Neural progenitor cell (in vitro differentiated cells): ENCODE measurements around the gene PLG. TPM values are rescaled to one million over a fixed set of nuclear protein-coding genes. Genes with fewer than 3 reads are reported as not detected.
"Not testable (repeated sequence)": the region's sequence is repeated elsewhere in the genome, so short reads cannot be mapped to it uniquely, and the experiment has no call there.

Source experiments
- DNase-seq: peaks from one replicate; pipeline ENCODE4 v3.0.0-alpha.2; 2016; ENCODE audit warnings: low spot score
- H2AFZ ChIP-seq: fragments of 200-600 bp; sonication (generic); replicated peaks from 2 replicates; pipeline ENCODE4 v1.6.1; 2016; ENCODE audit warnings: antibody characterized with exemption
- H3F3A ChIP-seq: fragments of 200-600 bp; sonication (generic); 2 replicates; pipeline ENCODE4 v1.6.1; 2016; ENCODE audit warnings: antibody characterized with exemption, low read depth
- H3K27ac ChIP-seq: fragments of 200-600 bp; sonication (generic); 2 replicates; pipeline ENCODE4 v1.5.1; 2016; ENCODE audit warnings: mild to moderate bottlenecking
- H3K27me3 ChIP-seq: fragments of 200-600 bp; sonication (generic); 2 replicates; pipeline ENCODE4 v1.6.1; 2016; ENCODE audit warnings: mild to moderate bottlenecking, moderate library complexity
- H3K36me3 ChIP-seq: fragments of 200-600 bp; sonication (generic); 2 replicates; pipeline ENCODE4 v1.5.1; 2016
- H3K4me1 ChIP-seq: fragments of 200-600 bp; sonication (generic); 2 replicates; pipeline ENCODE4 v1.6.1; 2016; ENCODE audit warnings: mixed run types
- H3K4me2 ChIP-seq: fragments of 200-600 bp; sonication (generic); 2 replicates; pipeline ENCODE4 v1.6.1; 2016
- H3K4me3 ChIP-seq: fragments of 200-600 bp; sonication (generic); 2 replicates; pipeline ENCODE4 v1.5.1; 2016
- H3K79me2 ChIP-seq: fragments of 200-600 bp; sonication (generic); 2 replicates; pipeline ENCODE4 v1.6.1; 2016; ENCODE audit warnings: low read depth
- H3K9ac ChIP-seq: fragments of 200-600 bp; sonication (generic); 2 replicates; pipeline ENCODE4 v1.6.1; 2016
- H3K9me3 ChIP-seq: fragments of 200-600 bp; sonication (generic); 2 replicates; pipeline ENCODE4 v1.5.1; 2016; ENCODE audit warnings: low read depth
- H4K20me1 ChIP-seq: fragments of 200-600 bp; sonication (generic); 2 replicates; pipeline ENCODE4 v1.6.1; 2016; ENCODE audit warnings: low read depth
- H3K27ac Mint-ChIP-seq: 3 replicates; pipeline ENCODE4 v1.8.0; 2021; ENCODE audit warnings: mixed read lengths
- H3K27me3 Mint-ChIP-seq: 2 replicates; pipeline ENCODE4 v1.8.0; 2022; ENCODE audit warnings: low read depth, mild to moderate bottlenecking, inconsistent platforms, moderate library complexity, mixed read lengths; ENCODE audit not compliant: insufficient read depth
- H3K36me3 Mint-ChIP-seq: 3 replicates; pipeline ENCODE4 v1.8.0; 2021; ENCODE audit warnings: mixed read lengths
- H3K4me1 Mint-ChIP-seq: 3 replicates; pipeline ENCODE4 v1.8.0; 2021; ENCODE audit warnings: mixed read lengths
- H3K4me3 Mint-ChIP-seq: 3 replicates; pipeline ENCODE4 v1.8.0; 2021; ENCODE audit warnings: mild to moderate bottlenecking, moderate library complexity, mixed read lengths
- H3K9me3 Mint-ChIP-seq: 3 replicates; pipeline ENCODE4 v1.8.0; 2020; ENCODE audit warnings: mixed read lengths
- EZH2 ChIP-seq: fragments of 200-600 bp; sonication (generic); IDR thresholded peaks from 2 replicates; pipeline ENCODE4 v1.6.1; 2017; ENCODE audit warnings: antibody characterized with exemption, mild to moderate bottlenecking, moderate library complexity
- EZH2phosphoT487 ChIP-seq: fragments of 200-600 bp; sonication (generic); IDR thresholded peaks from 2 replicates; pipeline ENCODE4 v1.6.1; 2017; ENCODE audit warnings: antibody characterized with exemption
- total RNA-seq: library from RNA; depleted of rRNA; stranded (reverse); fragments of >200 nt; gene quantifications from 2 replicates; pipeline ENCODE4 v1.2.3, GENCODE V29; 2015; ENCODE audit warnings: low replicate concordance
- TF ChIP-seq, protein P1 (sequence below): fragments of 200-600 bp; sonication (generic); IDR thresholded peaks from 2 replicates; pipeline ENCODE4 v1.5.1; 2017; ENCODE audit warnings: antibody characterized with exemption, mild to moderate bottlenecking

The PLG gene
- total RNA-seq, 1 donor from 2014 or later, result not detected

DNA sequence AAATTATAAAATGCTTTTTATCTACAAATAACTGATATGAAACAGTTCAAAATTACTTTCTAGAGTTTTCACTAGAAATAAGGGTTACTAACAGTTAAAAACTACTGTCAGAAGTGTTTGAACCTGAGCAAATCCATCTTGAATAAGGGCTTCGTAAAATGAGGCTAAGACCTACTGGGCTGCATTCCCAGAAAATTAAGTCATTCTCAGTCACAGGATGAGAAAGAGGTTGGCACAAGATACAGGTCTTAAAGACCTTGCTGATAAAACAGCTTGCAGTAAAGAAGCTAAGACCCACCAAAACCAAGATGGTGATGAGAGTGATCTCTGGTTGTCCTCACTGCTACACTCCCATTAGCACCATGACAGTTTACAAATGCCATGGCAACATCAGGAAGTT is 93.7 kb downstream of the PLG start:
- H4K20me1 ChIP-seq, result no peaks in the 10 kb centered on the region
- no peak overlapping the region for H3K4me2 ChIP-seq
- Mint-ChIP-seq H3K27ac (no peak overlapping the region), H3K36me3 (no peaks in the 10 kb centered on the region), H3K9me3 (peaks cover 4% of the 10 kb centered on the region), H3K4me3 (no peak overlapping the region), H3K27me3 (no peaks in the 10 kb centered on the region), H3K4me1 (peaks cover 7% of the 10 kb centered on the region)
- TF ChIP-seq EZH2phosphoT487 (no peak), EZH2 (no peak)
- TF ChIP-seq, protein P1, sequence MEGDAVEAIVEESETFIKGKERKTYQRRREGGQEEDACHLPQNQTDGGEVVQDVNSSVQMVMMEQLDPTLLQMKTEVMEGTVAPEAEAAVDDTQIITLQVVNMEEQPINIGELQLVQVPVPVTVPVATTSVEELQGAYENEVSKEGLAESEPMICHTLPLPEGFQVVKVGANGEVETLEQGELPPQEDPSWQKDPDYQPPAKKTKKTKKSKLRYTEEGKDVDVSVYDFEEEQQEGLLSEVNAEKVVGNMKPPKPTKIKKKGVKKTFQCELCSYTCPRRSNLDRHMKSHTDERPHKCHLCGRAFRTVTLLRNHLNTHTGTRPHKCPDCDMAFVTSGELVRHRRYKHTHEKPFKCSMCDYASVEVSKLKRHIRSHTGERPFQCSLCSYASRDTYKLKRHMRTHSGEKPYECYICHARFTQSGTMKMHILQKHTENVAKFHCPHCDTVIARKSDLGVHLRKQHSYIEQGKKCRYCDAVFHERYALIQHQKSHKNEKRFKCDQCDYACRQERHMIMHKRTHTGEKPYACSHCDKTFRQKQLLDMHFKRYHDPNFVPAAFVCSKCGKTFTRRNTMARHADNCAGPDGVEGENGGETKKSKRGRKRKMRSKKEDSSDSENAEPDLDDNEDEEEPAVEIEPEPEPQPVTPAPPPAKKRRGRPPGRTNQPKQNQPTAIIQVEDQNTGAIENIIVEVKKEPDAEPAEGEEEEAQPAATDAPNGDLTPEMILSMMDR, result no peak
- H3K79me2 ChIP-seq, result no peaks in the 10 kb centered on the region
- H3K4me1 ChIP-seq, result no peaks in the 10 kb centered on the region
- H3K27ac ChIP-seq, result no peak overlapping the region
- H3F3A ChIP-seq, result no peaks in the 10 kb centered on the region
- no peak overlapping the region for H3K9ac ChIP-seq
- H3K4me3 ChIP-seq, result no peak overlapping the region
- H3K9me3 ChIP-seq, result peaks cover 9% of the 10 kb centered on the region
- DNase-seq, result no peak
- H2AFZ ChIP-seq, result no peak overlapping the region
- H3K36me3 ChIP-seq, result no peaks in the 10 kb centered on the region
- no peaks in the 10 kb centered on the region for H3K27me3 ChIP-seq

GRCh38 chr6:160798625-160799024 is 96.6 kb downstream of the PLG start:
- Histone ChIP-seq H3K9ac (no peak overlapping the region), H3F3A (no peaks in the 10 kb centered on the region), H3K4me2 (no peak overlapping the region), H3K27me3 (no peaks in the 10 kb centered on the region), H4K20me1 (no peaks in the 10 kb centered on the region), H3K27ac (no peak overlapping the region), H2AFZ (no peak overlapping the region), H3K79me2 (no peaks in the 10 kb centered on the region), H3K4me1 (no peaks in the 10 kb centered on the region), H3K9me3 (peaks cover 9% of the 10 kb centered on the region), H3K4me3 (no peak overlapping the region), H3K36me3 (no peaks in the 10 kb centered on the region)
- DNase-seq, result no peak
- Mint-ChIP-seq H3K9me3 (peaks cover 4% of the 10 kb centered on the region), H3K4me3 (no peak overlapping the region), H3K4me1 (no peaks in the 10 kb centered on the region), H3K36me3 (no peaks in the 10 kb centered on the region), H3K27ac (no peak overlapping the region), H3K27me3 (no peaks in the 10 kb centered on the region)
- TF ChIP-seq EZH2phosphoT487 (no peak), EZH2 (no peak)
- TF ChIP-seq, protein P1, result no peak

GRCh38 chr6:160799801-160800506 is 97.9 kb downstream of the PLG start:
- no peak for TF ChIP-seq EZH2
- Histone ChIP-seq H3K4me3 (no peak overlapping the region), H3K36me3 (peaks cover 4% of the 10 kb centered on the region), H3K79me2 (no peaks in the 10 kb centered on the region), H3F3A (peaks cover 2% of the 10 kb centered on the region), H3K9ac (no peak overlapping the region), H3K4me1 (no peaks in the 10 kb centered on the region), H4K20me1 (no peaks in the 10 kb centered on the region), H3K4me2 (no peak overlapping the region), H3K9me3 (peaks cover 9% of the 10 kb centered on the region), H3K27me3 (no peaks in the 10 kb centered on the region), H2AFZ (no peak overlapping the region), H3K27ac (no peak overlapping the region)
- DNase-seq, result no peak
- no peak overlapping the region for H3K27ac Mint-ChIP-seq
- no peaks in the 10 kb centered on the region for H3K4me1 Mint-ChIP-seq
- H3K9me3 Mint-ChIP-seq, result peaks cover 4% of the 10 kb centered on the region
- no peaks in the 10 kb centered on the region for H3K36me3 Mint-ChIP-seq
- H3K27me3 Mint-ChIP-seq, result no peaks in the 10 kb centered on the region
- H3K4me3 Mint-ChIP-seq, result no peak overlapping the region

- Histone ChIP-seq H2AFZ (no peak overlapping the region), H3K4me2 (no peak overlapping the region), H3K4me1 (no peaks in the 10 kb centered on the region), H3F3A (peaks cover 9% of the 10 kb centered on the region), H3K4me3 (no peak overlapping the region), H4K20me1 (no peaks in the 10 kb centered on the region), H3K9ac (no peak overlapping the region), H3K36me3 (peaks cover 4% of the 10 kb centered on the region), H3K79me2 (no peaks in the 10 kb centered on the region), H3K9me3 (peaks cover 9% of the 10 kb centered on the region), H3K27me3 (no peaks in the 10 kb centered on the region), H3K27ac (no peak overlapping the region)
- no peaks in the 10 kb centered on the region for H3K36me3 Mint-ChIP-seq
- H3K27me3 Mint-ChIP-seq, result no peaks in the 10 kb centered on the region
- peaks cover 4% of the 10 kb centered on the region for H3K9me3 Mint-ChIP-seq
- no peak for DNase-seq
- no peak for TF ChIP-seq EZH2phosphoT487
- no peak for TF ChIP-seq EZH2
- TF ChIP-seq, protein P1, result no peak
- no peak overlapping the region for H3K27ac Mint-ChIP-seq
- H3K4me3 Mint-ChIP-seq, result no peak overlapping the region
- H3K4me1 Mint-ChIP-seq, result no peaks in the 10 kb centered on the region
Observed at GRCh38 chr6:160801418-160801817, 99.4 kb downstream of the PLG start.

GRCh38 chr6:160802049-160802448 is 100.0 kb downstream of the PLG start:
- H3K27me3 Mint-ChIP-seq, H4K20me1 ChIP-seq, H3K27ac Mint-ChIP-seq, H2AFZ ChIP-seq, H3K4me1 Mint-ChIP-seq, H3K27me3 ChIP-seq, H3K4me3 Mint-ChIP-seq, H3K9ac ChIP-seq, H3K9me3 Mint-ChIP-seq, H3K4me2 ChIP-seq, H3K9me3 ChIP-seq, H3K79me2 ChIP-seq, H3K36me3 Mint-ChIP-seq, H3K4me1 ChIP-seq, H3K4me3 ChIP-seq, H3K27ac ChIP-seq, H3K36me3 ChIP-seq, DNase-seq, H3F3A ChIP-seq: not testable (repeated sequence)
